ENCODE measurements around the gene MRPS21.
"Not testable (repeated sequence)": the region's sequence is repeated elsewhere in the genome, so short reads cannot be mapped to it uniquely, and the experiment has no call there.

Gene MRPS21

DNA sequence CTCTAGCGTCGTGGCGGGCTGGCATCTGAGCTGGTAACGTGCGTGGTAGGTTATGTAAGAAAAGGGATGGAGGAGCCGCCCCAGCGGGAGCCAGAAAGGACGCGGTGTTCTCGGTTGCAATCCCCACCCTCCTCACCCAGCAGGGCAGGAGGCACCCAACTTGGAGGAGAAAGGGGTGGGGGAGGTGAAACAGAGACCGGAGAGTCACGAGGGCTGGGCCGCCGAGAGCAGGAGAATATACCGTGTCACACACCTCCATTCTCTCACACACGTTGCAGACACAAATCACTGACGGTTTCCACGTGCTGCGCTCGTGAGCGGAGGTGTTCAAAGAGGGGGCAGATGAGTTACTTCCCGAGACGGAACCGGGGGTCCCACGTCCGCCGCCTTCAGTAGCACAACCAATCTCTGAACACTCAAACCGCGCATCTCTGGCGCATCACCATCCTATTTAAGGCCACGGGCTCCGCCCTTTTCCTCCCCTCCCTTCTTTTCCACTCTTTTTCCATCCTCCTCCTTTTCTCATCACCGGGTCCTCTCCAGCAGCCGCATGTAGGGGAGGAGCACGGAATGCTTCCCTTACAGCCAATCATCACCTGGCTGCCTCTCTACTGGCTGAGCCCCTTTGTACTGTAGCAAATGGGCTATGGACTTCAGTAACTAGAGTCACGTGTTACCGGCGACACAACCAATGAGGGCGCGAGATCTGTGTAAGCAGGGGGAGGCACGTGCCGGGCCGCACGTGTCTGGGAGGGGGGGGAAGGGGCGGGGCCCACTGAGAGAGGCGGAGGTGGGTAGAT, 11.7 kb upstream of the MRPS21 start, which contains the start of gene CIART:
Gene CIART (plus strand): TSS at position 797 of the 800 bp plus-strand sequence. CDS start 714 bp downstream, outside the sequence.
- peak; percentile 67 for DNase-seq

DNA sequence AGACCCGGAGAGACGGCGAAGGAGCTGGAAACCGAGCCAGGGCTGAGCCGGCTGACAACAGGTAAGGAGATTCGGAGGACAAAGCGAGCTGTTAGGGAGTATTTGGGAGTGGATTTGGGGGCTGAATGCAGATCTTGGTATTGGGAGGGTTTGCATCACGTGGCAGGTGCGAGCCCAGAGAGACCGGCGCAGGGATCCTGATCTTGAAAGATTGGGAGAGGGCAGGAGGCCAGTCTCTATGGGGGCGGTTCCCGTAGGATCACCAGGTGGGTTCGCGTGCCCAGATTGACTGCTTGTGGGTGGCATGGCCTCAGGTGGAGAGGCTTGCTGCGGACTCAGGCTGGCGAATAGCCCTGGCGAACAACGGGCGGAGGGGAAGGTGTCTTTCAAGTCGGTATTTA, 11.1 kb upstream of the MRPS21 start:
- no peak for DNase-seq

DNA sequence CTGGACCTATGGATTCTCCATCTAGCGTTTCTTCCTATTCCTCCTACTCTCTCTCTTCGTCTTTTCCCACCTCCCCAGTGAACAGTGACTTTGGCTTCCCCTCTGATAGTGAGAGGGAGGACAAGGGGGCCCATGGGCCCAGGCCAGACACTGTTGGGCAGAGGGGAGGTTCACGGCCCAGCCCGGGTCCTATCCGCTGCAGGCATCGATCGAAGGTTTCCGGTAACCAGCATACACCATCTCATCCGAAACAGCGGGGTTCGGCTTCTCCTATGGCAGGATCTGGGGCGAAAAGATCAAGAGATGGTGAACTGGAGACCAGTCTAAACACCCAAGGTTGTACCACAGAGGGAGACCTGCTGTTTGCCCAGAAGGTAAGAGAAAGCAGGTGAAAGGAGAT, 10.4 kb upstream of the MRPS21 start:
- DNase-seq, result no peak

DNA sequence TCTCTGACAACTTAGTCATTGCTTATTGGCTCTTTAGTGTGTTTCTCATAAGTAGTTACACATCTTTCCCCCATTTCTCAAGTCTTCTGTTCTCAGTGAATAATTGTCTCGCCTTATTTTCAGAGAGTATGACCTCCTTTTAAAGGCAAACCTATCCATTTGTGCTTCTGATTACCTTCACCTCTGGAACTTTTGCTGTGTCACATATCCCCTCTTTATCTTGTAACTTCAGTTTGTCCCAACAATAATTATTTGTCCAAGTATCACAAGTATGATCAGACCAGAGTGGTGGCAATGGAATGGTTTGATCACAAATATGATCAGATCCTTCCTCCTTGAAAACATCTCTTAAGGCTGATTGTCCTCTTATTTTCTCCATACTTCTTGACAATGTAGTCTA, 5.3 kb upstream of the MRPS21 start:
- no peak for DNase-seq

DNA sequence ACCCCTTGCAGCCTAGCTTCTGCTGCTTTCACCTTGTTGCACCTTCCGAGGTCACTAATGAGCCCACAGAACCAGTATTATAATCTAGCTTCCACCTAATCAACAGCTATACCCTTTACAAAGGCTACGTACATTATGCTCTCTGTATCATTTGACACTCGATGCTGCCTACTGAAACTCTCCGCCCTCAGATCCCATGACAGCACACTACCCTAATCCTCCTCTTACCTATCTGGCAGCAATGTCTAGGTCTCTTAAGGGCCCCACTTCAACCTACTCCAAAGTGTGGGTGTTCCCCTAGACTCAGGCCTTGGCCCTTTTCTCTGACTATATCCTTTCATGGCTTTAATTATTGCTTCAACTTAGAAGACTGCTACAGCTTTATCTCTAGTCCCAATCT, 4.8 kb upstream of the MRPS21 start:
- DNase-seq, result no peak

DNA sequence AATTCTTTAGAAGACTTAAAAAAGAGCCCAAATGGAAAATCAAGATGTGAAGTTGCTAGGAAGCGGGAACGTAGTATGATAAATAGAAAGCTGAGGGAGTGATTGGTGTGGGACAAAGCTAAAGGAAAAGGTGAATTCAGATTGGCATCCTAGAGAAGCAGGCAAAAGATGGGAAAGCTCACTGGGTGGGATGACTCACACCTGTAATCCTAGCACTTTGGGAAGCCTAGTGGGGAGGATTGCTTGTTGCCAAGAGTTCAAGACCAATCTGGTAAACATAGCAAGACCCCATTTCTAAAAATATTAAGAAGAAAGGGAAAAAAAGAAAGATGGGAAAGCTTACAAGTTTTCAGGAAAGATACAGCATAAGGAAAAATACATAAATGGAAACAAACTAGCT, 1.8 kb downstream of the MRPS21 start:
- no peak for DNase-seq

DNA sequence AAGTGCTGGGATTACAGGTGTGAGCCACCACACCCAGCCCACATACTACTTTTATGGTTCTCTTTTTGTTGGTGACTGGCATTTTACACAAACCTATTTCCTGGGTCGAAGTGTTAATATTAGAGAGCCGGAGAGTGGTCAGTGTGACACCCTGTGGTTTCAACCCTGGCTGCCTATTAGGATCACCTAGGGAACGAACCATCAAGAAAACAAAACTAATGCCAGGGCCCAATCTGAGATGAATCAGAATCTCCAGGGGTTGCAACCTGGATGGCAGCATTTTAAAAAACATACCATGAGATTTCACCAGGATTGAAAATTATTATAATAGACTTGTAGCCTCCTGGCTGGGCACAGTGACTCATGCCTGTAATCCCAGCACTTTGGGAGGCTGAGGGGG, 6.1 kb downstream of the MRPS21 start:
- no peak for DNase-seq

DNA sequence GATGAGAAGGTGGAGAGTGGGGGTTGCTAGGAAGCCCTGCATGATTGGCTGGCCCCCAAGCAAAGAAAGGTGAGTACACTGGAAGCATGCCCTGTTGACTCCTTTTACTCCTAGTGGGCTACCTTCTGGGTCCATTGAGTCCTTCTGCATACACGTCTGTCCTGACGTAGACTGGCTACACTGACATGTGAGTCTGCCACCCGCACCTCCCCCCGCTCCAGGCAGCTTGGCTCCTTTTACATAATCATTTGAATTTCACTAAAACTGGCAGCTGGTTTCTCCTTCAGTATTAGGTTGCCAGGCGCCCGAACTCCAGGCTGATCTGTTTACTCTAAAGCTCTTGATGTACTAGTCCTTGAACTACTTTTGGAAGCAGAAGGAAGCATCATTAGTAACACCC, 8.7 kb downstream of the MRPS21 start:
- no peak for DNase-seq

DNA sequence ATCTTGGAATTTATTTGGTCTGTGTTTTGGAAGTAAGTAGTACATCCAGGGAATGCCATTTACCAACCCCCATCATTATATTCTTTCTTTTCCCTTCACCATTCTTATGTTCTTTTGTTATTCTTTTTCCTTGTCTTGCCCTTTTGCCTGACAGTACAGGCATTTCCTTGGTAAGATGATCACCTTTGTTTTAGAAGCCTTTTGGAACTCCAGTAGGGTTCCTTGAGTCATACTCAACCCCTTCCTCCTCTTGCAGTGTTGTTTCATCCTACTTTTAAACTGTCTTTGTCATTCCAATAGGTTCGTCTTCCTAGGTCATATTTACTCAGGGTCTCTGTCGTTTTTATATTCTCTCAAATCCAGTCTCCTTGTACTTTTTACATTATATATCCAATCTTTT, 9.2 kb downstream of the MRPS21 start:
- DNase-seq, result no peak

DNA sequence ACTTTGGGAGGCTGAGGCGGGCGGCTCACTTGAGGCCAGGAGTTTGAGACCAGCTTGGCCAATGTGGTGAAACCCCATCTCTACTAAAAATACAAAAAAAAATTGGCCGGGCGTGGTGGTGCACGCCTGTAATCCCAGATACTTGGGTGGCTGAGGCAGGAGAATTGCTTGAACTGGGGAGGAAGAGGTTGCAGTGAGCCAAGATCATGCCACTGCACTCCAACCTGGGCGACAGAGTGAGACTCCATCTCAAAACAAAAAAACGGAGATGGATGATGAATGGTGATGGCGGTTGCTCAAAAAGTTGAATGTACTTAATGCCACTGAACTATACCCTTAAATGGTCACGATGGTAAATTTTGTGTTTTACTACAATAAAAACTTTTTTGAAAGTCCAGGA, 14.9 kb downstream of the MRPS21 start:
- not testable (repeated sequence) for DNase-seq

DNA sequence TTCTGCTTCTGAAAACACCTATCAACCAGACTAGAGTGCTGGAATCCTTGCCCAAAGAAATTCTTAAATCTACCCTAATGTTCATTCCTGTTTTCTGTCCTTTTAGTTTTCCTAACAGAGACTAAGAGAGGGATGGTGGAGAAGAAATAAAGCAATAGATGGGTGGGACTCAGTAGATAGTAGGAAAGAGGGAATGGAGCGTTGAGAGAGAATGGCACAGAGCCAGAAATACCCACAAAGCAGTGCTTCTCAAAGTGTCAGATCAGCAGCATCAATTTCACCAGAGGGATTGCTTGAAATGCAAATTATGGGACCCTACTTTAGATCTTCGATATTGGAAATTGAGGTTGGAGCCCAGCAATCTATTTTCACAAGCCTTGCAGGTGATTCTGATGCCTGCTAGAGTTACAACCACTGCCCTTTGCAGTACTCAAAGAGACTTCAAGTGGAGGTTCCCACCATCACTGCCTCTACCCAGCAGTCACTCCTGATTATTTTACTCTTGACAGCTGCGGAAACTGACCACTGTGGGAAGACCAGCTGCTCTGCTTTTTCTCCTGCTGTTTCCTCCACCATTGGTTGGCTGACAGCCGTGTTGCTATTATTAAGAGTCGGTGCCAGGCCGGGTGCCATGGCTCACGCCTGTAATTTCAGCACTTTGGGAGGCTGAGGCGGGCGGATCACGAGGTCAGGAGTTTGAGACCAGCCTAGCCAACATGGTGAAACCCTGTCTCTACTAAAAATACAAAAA, 16.3 kb downstream of the MRPS21 start:
- DNase-seq, result no peak

DNA sequence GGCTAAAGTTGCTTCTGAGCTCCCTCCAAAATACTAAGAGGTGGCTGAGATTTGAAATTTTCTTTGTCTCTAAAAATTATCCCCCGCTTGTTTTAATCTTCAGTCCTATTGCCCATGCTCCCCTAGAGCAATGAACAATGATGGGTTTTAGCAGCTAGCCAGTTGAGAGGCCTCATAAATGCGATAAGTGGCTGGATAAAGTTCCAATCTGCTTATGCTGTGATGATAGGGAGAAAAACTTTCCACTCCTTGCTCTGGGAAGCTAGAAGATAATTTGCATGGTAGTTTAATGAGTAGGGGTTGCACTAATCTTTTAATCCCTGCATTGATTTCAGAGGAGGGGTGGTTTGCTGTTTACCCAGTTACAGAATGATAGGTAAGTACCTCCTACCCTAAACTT, 18.1 kb downstream of the MRPS21 start:
- DNase-seq, result no peak

DNA sequence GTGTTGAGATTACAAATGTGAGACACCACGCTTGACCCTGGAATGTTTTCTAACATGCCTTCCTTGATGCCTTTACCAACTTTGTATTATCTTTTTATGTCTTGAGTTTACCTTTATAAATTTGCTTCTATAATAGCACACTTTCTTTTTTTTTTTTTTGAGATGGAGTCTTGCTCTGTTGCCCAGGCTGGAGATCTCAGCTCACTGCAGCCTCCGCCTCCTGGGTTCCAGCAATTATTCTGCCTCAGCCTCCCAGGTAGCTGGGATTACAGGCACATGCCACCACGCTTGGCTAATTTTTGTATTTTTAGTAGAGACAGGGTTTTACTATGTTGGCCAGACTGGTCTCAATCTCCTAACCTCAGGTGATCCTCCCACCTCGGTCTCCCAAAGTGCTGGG, 21.0 kb downstream of the MRPS21 start:
- not testable (repeated sequence) for DNase-seq

DNA sequence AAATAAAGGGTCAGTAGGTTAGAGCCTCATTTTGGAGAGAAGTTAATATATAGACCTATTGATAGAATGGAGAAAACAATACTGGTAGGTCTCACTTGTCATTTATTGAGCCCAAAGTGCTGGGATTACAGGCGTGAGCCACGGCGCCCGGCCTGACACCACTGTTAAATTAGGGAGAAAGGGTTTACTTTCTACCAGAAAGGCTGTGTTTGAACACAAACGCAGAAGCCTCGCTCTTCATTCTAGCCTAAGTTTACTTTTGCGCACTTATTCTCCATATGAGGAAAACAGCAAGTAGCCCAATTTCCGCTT, 27.0 kb downstream of the MRPS21 start:
- no peak for DNase-seq

DNA sequence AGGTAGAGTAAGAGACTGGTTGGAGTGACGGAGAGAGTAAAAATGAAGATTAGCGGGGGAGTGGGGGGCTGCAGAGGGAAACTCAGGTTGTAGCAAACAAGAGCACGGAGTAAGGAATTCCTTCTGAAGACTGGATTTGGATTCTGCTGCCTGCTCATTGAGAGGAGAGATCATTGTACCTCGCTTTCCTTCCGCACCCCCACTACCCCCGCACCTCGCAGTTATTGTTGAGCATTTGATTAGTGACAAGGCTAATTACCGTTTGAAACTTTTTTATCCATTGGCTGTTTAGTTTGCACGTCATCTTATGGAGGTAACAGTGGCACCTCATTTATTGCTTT, 28.1 kb downstream of the MRPS21 start:
- DNase-seq, result no peak

DNA sequence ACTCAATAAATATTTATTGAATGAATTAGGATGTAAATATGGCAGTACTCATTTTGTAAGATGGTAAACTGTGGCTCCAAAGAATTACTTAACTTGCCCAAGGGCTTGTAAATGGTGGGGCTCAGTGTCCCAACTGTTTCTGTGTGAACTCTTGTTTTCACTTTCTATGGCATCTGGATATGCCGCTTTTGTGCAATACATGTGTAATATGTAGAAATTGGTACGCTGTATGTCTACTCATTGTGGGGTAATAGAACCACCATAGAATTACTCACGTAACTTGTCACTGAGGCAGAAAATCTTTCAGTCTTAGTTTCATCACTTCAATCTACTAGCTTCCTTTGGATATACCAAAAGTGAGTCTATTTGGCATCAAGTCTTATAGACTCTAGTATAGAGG, 28.6 kb downstream of the MRPS21 start:
- no peak for DNase-seq

DNA sequence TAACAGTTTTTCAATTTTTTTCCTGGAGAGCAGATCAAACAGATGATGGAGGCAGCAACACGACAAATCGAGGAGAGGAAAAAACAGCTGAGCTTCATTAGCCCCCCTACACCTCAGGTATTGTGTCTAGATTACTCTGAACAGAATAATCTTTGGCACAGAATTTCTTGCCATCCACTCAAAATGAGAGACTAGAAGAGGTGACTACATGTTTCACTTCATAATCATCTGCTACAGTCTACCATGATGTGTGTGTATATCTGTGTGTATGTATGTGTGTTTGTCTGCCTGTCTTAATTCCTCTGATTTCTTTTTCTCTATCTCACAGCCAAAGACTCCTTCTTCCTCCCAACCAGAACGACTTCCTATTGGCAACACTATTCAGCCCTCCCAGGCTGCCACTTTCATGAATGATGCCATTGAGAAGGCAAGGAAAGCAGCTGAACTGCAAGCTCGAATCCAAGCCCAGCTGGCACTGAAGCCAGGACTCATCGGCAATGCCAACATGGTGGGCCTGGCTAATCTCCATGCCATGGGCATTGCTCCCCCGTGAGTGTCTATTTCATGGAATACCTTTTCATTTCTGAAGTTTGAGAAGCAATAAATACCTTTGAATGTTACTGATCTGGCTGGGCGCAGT, 39.1 kb downstream of the MRPS21 start:
- no peak for DNase-seq

DNA sequence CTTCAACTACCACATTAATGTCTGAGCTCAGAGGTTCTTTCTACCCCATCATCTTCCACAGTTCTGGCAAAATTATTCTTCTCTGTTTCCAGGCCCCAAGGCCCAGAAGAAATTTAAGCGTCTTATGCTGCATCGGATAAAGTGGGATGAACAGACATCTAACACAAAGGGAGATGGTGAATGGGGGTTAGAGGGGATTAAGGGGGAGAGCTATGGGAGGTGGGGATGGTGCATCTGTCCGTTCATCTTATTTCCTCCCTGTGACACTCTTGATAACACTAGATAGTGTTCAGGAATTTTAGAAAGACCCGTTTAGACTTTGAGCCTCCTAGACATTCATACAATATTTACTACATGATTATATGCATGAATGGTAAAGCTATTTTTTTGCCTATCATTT, 52.7 kb downstream of the MRPS21 start:
- no peak for DNase-seq

DNA sequence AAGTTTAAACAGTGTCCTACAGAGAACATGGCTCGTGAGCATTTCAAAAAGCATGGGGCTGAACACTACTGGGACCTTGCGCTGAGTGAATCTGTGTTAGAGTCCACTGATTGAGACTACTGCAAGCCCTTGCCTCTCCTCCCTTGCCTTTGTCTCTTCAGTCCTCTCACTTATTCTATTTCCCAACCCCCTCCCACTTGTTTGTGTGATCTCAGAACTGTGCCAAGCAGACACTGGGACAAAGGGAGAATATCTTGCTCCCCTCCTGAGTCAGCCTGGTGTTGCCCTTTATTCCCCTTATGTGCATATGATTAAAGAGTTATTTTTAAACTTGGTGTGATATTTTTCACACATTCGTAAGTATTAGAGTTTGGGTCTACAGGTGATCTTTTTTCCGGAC, 59.2 kb downstream of the MRPS21 start:
- no peak for DNase-seq
